HG02943 (cell line): Measurements from ENCODE around the gene EHMT1.
"Not testable (repeated sequence)": the region's sequence is repeated elsewhere in the genome, so short reads cannot be mapped to it uniquely, and the experiment has no call there.

Source experiments
- ATAC-seq: cut with Tn5 transposase; IDR thresholded peaks from one replicate; pipeline ENCODE4 v1.9.1; 2021; ENCODE audit warnings: mild to moderate bottlenecking, low read depth, moderate library complexity; ENCODE audit not compliant: unreplicated experiment

The EHMT1 gene

GRCh38 chr9:137614631-137615386 is 4.0 kb upstream of the EHMT1 start:
- no peak for ATAC-seq

GRCh38 chr9:137615387-137615871 is 3.4 kb upstream of the EHMT1 start:
- no peak for ATAC-seq

DNA sequence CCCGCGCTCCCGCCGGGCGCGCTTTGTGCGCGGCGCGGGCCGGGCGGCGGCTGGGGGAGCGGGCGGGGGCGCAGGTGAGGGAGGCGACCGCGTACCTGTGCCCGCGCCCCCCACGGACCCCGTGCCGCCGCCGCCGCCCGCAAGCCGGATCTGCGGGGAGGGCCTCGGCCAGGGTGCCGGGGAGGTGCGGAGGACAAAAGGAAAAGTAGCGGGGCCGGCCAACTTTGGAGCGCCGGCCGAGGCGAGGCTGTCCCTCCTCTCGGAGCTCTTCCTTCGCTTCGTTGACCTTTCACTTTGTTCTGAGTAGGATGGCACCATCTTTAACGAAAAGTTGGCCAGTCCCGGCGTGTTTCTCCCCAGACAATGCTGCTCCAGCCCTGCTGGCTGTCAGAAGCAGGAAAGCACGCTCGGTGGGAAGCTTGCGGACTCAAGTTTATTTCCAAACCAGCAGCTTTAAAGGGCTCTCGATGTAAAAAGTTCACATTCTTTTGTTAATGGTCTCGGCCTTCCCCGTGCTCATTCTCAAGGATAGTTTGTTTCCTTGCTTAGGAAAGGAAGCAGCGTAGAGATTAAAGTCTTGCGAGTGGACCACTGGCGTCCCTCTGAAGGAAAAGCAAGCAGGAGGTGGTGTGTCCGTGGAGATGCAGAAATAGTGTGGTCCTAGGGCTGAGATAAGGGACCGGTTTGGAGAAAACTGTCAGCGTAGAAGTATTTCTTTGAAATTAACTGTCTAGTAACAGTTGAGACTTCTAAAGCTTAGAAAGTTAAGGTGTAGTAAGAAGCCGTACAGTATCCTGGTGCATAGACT is 639 bp downstream of the EHMT1 start:
- ATAC-seq = peak; percentile 24

DNA sequence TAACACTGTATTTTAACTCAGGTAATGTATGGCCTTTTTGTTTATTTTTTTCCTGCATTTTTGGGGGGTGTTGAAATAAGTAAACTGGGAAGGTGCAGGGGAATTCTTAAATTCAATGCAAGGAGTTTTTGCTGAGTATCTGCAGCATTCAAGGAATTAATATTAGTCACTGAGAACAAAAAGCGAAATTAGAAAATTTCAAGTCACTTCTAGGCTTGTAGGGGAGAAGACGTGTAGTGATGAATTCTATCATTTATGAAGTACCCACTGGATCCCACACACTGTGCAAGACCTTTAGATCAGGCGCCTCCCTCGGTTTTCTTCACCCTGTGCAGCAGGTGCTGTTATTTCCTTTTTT is 1.2 kb downstream of the EHMT1 start:
- ATAC-seq = no peak

DNA sequence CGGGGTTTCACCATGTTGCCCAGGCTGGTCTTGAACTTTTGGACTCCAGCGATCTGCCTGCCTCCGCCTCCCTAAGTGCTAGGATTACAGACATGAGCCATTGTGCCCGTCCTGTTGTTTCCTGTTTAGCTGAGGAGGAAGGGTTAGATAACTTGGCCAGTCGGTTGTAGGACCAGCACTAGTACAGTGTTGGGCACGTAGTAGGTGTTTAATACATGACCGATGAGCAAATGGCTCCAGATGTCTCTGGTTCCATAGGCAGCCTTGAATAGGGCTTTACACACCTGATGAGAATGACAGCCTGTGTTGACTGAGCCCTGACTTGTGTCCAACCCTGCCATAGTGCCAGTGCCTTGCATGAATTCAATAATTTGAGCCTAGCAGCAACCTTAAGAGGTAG is 1.8 kb downstream of the EHMT1 start:
- ATAC-seq = no peak

DNA sequence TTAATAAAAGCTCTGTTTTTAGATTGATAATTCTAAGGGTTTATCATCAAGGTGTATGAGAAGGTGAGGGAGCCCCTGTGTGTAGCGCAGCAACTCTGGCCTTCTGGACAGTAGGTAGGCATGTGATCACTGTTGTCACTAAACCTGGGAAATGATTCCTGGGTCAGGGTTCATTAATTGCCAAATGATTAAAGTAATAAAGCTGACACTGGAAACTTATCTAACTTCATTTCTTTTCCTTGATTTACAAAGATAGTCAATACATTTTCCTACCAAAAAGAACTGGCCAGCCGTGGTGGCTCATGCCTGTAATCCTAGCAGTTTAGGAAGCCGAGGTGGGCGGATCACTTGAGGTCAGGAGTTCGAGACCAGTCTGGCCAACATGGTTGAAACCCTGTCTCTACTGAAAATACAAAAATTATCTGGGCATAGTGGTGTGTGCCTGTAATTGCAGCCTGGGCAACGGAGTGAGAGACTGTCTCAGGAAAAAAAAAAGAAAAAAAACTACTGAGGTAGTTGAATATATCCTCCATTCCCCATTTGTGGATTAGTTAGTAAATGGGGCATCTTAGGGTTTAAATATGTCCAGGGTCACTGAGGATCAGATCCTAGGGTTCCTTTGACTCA is 2.4 kb downstream of the EHMT1 start:
- ATAC-seq = no peak

DNA sequence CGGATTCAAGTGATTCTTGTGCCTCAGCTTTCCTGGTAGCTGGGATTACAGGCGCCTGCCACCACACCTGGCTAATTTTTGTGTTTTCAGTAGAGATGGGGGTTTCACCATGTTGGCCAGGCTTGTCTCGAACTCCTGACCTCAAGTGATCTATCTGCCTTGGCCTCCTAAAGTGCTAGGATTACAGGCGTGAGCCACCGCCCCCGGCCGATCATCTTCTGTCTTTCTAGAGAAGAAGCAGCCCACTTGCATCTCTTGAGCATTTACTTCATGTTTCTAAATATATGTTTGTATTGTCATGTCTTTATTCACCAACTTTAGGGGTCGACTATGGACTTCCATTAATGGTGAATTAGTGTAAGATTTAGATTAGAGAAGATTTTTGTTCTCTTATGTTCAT is 3.4 kb downstream of the EHMT1 start:
- not testable (repeated sequence) for ATAC-seq

DNA sequence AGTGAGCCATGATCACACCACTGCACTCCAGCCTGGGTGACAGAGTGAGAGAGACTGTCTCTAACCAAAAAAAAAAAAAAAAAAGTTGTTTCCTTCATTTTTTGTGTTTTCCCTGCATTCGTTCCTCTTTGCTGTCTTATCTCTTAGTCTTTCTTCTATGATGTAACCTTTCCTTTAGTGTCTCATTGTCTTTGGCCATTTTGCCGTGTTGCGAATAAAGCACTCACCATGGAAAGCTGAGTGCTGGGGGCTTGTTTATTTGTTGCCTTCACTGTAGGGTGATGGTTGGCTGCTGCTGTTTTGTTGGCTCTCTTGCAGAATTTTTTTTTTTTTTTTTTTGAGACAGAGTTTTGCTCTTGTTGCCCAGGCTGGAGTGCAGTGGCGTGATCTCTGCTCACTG is 7.7 kb downstream of the EHMT1 start:
- ATAC-seq = no peak

DNA sequence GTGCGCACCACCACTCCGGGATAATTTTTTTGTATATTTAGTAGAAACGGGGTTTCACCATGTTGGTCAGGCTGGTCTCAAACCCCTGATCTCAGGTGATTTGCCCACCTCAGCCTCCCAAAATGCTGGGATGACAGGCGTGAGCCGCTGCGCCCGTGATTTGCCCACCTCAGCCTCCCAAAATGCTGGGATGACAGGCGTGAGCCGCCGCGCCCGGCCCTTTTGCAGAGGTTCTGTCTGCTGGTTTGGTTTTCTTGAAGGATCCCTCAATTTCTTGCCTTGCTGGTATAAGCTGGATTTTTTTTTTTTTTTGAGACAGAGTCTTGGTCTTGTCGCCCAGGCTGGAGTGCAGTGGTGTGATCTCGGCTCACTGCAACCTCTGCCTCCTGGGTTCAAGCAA is 8.6 kb downstream of the EHMT1 start:
- ATAC-seq = not testable (repeated sequence)

DNA sequence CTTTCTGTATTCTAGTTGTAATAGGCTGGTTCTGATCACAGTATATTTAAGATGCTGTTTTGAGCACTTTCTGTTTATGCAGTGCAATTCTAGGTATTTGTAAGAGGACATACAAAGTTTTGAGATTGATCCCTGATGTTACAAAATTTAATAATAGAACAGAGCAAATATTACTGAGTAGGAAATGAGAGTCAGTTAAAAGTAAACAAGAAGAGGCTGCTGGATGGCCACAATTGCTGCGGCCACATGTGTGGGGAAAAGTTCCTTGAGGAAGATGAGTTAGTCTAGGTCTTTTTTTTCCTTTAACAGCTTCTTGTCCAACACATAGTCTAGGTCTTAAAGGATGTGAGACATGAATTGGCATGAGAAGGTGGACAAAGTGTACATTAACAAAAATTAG is 11.3 kb downstream of the EHMT1 start:
- ATAC-seq = no peak

DNA sequence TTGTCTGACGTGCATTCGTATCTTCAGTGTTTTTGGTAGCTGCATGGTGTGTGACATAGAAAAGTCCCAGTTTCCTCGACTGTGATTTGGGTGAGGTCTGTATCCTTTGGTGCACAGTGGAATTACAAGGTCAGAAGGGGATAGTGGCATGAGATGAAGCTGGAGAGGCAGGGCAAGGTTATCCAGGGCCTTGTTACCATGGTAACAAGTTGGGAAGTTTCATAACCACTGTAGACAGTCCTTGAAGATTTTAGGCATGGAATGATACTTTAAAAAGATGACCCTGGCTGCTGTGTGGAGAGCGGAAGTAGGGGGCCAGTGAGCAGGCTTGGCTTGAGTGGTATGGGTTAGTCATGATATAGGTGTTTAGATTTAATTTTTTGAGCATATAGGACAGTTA is 11.9 kb downstream of the EHMT1 start:
- ATAC-seq = no peak

DNA sequence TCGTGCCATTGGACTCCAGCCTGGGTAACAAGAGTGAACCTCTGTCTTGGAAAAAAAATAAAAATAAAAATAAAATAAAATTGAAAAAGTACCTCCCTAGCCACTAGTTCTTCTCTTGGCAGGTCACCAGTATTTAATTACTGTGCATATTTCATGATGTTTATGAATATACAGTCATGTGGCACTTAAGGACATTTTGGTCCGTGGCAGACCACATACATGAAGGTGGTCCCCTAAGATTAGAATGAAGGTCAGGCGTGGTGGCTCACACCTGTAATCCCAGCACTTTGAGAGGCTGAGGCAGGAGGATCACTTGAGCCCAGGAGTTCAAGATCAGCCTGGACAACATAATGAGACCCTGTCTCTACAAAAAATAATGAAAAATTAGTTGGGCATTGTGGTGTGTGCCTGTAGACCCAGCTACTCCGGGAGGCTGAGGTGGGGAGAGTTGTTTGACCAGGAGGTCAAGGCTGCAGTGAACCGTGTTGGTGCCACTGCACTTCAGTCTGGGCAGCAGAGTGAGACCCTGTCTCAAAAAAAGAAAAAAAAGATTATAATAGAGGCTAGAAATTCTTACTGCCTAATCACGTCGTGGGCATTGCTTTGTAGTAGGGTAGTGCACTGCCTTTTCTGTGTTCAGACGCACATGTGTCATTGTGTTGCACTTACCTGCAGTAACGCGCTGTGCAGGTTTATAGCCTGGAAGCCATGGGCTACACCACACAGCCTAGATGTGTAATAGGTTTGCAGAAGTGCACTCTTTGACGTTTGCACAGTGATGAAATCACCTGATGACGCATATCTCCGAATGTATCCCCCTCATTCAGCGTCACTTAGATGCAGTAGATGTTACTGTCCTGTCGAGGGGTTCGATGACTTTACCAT is 12.8 kb downstream of the EHMT1 start:
- no peak for ATAC-seq

DNA sequence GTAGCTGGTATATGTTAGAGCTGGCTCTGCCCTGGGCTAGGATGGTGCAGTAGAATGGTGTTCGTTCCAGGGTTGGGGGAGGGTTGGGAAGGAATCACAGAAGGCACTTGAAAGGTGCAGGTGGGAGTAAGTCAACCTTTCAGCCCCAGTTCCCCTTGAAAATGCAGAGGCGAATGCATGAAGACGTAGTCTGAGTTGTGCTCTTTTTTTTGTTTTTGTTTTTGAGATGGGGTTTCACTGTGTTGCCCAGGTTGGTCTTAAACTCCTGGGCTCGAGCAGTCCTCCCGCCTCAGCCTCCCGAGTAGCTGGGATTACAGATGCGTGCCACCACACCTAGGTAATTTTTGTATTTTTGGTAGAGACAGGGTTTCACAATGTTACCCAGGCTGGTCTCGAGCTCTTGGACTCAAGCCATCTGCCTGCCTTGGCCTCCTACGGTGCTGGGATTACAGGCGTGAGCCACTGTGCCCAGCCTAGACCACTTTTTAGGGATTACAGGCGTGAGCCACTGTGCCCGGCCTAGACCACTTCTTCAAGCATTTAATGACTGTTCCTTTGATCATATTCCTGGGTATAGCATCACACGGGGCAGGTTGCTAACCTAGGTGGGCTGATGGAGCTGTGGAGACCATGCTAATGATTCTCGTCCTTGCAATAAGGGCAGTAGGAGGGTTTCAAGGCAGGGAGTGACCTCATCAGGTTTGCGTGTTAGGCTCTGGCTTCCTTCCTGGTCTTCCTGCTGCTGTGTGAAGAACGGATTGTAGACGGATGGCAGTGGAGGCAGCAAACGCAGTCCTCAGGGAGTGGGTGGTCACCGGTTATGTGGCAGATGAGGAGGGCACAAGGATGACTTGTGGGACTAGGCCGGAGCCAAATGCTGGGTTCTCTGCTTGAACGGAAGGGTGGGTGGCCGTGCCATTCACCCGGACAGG is 13.7 kb downstream of the EHMT1 start:
- ATAC-seq = no peak

DNA sequence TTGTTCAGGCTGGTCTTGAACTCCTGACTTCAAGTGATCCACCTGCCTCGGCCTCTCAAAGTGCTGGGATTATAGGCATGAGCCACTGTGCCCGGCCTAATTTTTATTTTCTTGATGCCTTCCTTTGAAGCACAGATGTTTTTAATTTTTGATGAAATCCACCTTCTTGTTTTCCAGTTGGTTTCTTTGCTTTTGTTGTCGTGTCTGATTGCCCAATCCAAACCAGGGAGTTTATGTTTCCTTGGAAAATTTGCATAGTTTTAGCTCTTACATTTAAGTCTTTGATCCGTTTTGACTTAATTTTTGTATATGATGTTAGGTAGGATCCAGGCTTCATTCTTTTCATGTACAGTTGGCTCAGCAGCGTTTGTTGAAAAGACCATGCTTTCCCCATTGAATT is 15.2 kb downstream of the EHMT1 start:
- no peak for ATAC-seq

GRCh38 chr9:137638680-137639079 is 19.9 kb downstream of the EHMT1 start:
- no peak for ATAC-seq

DNA sequence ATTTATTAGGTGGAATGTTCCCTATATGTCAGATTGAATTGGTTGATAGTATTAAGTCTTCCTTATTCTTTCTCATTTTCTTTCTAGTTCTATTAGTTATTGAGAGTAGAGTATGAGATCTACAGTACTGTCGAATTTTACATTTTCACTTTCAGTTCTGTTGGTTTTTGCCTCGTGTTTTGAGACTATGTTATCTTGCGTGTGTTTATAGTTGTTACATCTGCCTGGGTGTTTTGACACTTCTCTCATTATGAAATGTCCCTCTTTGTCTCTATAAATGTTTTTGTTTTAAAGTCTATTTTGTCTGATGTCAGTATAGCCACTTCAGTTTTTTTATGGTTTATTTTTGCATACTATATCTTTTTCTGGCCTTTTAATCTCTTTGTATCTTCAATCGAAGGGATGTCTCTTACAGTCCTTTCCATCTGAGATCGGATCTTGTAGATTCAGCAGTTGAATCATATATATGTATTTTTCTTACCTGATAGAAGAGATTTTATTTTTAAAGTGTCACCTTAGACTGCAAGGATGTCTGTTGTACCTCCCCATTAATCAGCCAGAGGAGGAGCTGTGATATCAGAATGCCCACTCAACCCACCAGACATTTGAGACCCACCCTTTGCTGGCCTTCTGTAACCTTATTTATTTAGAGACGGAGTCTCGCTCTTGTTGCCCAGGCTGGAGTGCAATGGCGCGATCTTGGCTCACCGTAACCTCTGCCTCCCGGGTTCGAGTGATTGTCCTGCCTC is 20.7 kb downstream of the EHMT1 start:
- ATAC-seq = no peak

DNA sequence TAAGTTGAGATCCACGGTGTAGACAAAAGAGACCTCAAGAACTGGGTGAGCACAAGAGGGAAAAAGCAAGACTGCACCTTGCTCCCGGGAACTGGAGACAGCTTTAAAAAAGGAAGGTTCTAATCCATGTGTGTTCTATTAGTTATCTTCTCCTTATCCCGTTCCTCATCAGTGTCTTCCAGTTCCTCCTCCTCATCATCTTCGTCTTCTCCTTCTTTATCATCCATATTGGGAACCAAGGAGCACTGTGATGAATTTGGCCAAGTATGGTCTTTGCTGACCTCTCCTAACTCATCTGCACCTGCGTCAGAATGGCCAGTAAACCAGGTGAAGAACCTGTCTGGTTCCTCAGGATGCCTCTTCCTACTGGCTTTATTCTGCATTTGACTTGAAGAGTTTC is 22.1 kb downstream of the EHMT1 start:
- ATAC-seq = no peak

DNA sequence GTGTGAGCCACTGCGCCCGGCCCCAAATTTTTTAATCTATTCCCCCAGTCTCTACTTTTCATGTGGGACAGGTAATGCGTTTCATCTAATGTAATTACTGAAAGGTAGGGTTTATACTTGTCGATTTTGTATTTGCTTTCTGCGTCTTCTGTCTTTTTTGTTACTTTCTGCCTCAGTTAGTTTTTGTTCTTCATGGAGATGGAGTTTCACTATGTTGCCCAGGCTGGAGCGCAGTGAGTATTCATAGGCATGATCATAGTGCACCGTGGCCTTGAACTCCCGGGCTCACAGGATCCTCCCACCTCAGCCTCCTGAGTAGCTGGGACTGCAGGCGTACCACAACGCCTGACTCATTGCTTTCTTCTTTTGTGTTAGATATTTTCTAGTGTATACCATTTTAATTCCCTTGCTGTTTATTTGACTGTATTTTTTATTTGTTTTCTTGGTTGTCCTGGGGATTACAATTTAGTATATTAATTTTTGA is 23.4 kb downstream of the EHMT1 start:
- ATAC-seq = no peak

DNA sequence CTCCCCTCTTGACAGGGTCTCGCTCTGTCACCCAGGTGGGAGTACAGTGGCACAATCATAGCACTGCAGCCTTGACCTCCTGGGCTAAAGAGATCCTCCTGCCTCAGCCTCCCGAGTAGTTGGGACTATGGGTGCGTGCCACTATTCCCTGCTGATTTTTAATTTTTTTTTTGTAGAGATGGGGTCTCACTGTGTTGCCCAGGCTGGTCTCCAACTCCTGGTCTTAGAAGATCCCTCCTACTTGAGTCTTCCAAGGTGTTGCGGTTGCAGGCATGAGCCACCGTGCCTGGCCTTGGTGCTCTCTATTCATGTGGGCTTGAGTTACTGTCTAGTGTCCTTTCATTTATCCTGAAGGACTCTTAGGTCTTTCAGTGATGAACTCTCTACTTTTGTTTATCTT is 24.1 kb downstream of the EHMT1 start:
- ATAC-seq = no peak
